Hepatocyte (in vitro differentiated cells): ENCODE results near the gene CERK. TPM values are rescaled to one million over a fixed set of nuclear protein-coding genes. Genes with fewer than 3 reads are reported as not detected.

Source experiments
- DNase-seq: peaks from one replicate; pipeline ENCODE4 v3.0.0-alpha.2; 2016; ENCODE audit warnings: low spot score
- H2AFZ ChIP-seq: fragments of 200-600 bp; sonication (generic); 2 replicates; pipeline ENCODE4 v1.6.0; 2016; ENCODE audit warnings: antibody characterized with exemption, mild to moderate bottlenecking
- H3K27ac ChIP-seq: fragments of 200-600 bp; sonication (generic); 2 replicates; pipeline ENCODE4 v1.5.1; 2016; ENCODE audit warnings: mild to moderate bottlenecking
- H3K27me3 ChIP-seq: fragments of 200-600 bp; sonication (generic); 2 replicates; pipeline ENCODE4 v1.6.1; 2016
- H3K36me3 ChIP-seq: fragments of 200-600 bp; sonication (generic); replicated peaks from 2 replicates; pipeline ENCODE4 v1.5.1; 2016; ENCODE audit warnings: low read depth; ENCODE audit not compliant: insufficient read depth
- H3K4me1 ChIP-seq: fragments of 200-600 bp; sonication (generic); 2 replicates; pipeline ENCODE4 v1.5.1; 2016; ENCODE audit warnings: mild to moderate bottlenecking, moderate library complexity; ENCODE audit not compliant: insufficient read depth
- H3K4me2 ChIP-seq: fragments of 200-600 bp; sonication (generic); 2 replicates; pipeline ENCODE4 v1.6.0; 2016
- H3K4me3 ChIP-seq: fragments of 200-600 bp; sonication (generic); 2 replicates; pipeline ENCODE4 v1.5.1; 2016; ENCODE audit warnings: mild to moderate bottlenecking
- H3K79me2 ChIP-seq: fragments of 200-600 bp; sonication (generic); 2 replicates; pipeline ENCODE4 v1.6.0; 2017; ENCODE audit warnings: mild to moderate bottlenecking
- H3K9me2 ChIP-seq: fragments of 200-600 bp; sonication (generic); replicated peaks from 2 replicates; pipeline ENCODE4 v1.6.0; 2017; ENCODE audit warnings: mild to moderate bottlenecking; ENCODE audit not compliant: insufficient read depth
- H3K9me3 ChIP-seq: fragments of 200-600 bp; sonication (generic); 2 replicates; pipeline ENCODE4 v1.5.1; 2016; ENCODE audit warnings: low read depth, mild to moderate bottlenecking
- H4K20me1 ChIP-seq: fragments of 200-600 bp; sonication (generic); 2 replicates; pipeline ENCODE4 v1.6.0; 2016; ENCODE audit warnings: mild to moderate bottlenecking; ENCODE audit not compliant: insufficient read depth, poor library complexity, severe bottlenecking
- CTCF ChIP-seq: fragments of 200-600 bp; sonication (generic); IDR thresholded peaks from 2 replicates; pipeline ENCODE4 v1.5.1; 2016; ENCODE audit warnings: antibody characterized with exemption, mild to moderate bottlenecking; ENCODE audit not compliant: poor library complexity
- EZH2 ChIP-seq: fragments of 200-600 bp; sonication (generic); IDR thresholded peaks from 2 replicates; pipeline ENCODE4 v1.6.1; 2016; ENCODE audit warnings: antibody characterized with exemption, mild to moderate bottlenecking, borderline replicate concordance
- EZH2phosphoT487 ChIP-seq: fragments of 200-600 bp; sonication (generic); IDR thresholded peaks from one replicate; pipeline ENCODE4 v1.6.1; 2018; ENCODE audit warnings: antibody characterized with exemption, mild to moderate bottlenecking, low read depth, moderate library complexity; ENCODE audit not compliant: unreplicated experiment, severe bottlenecking
- WGBS: methylation state at CpG from one replicate; pipeline ENCODE4 v1.1.6; 2016; ENCODE audit warnings: low lambda C conversion rate; ENCODE audit errors: missing lambda C conversion rate; 5-methylcytosine and 5-hydroxymethylcytosine counted together
- polyA plus RNA-seq: library from polyadenylated mRNA; unstranded; fragments of >200 nt; fragmentation: Nextera tagmentation; extraction: Ambion mirVana; gene quantifications from 2 replicates; pipeline ENCODE4 v1.2.1, GENCODE V29; 2016
- total RNA-seq: library from RNA; depleted of rRNA; stranded (reverse); fragments of >200 nt; gene quantifications from 2 replicates; pipeline ENCODE4 v1.2.3, GENCODE V29; 2014

CERK gene
- total and polyA plus RNA-seq, 2 experiments from 2014 or later = 38.6 to 59.0 TPM

GRCh38 chr22:46774253-46774979, 36.4 kb upstream of the CERK start:
- TF ChIP-seq EZH2phosphoT487 (no peak), CTCF (no peak), EZH2 (no peak)
- Histone ChIP-seq H3K4me1 (peaks cover 26% of the 10 kb centered on the region), H3K9me3 (no peaks in the 10 kb centered on the region), H3K9me2 (no peaks in the 10 kb centered on the region), H3K27me3 (no peaks in the 10 kb centered on the region), H3K27ac (peak overlapping the region; percentile 95), H2AFZ (no peak overlapping the region), H3K36me3 (no peaks in the 10 kb centered on the region), H4K20me1 (peaks cover 9% of the 10 kb centered on the region), H3K79me2 (peaks cover 59% of the 10 kb centered on the region), H3K4me3 (no peak overlapping the region), H3K4me2 (peak overlapping the region; percentile 62)
- DNase-seq = no peak
- 81% methylated on average over 20 of the region's 24 CpGs for WGBS

- WGBS = 94% methylated on average over 10 of the region's 10 CpGs
- no peak for TF ChIP-seq EZH2
- no peak for TF ChIP-seq CTCF
- TF ChIP-seq EZH2phosphoT487 = no peak
- H3K4me2 ChIP-seq = no peak overlapping the region
- peaks cover 26% of the 10 kb centered on the region for H3K4me1 ChIP-seq
- no peak overlapping the region for H3K4me3 ChIP-seq
- H3K79me2 ChIP-seq = peaks cover 55% of the 10 kb centered on the region
- no peak overlapping the region for H2AFZ ChIP-seq
- H4K20me1 ChIP-seq = peaks cover 4% of the 10 kb centered on the region
- H3K27me3 ChIP-seq = no peaks in the 10 kb centered on the region
- no peaks in the 10 kb centered on the region for H3K9me2 ChIP-seq
- no peaks in the 10 kb centered on the region for H3K36me3 ChIP-seq
- H3K27ac ChIP-seq = peak overlapping the region; percentile 88
- H3K9me3 ChIP-seq = no peaks in the 10 kb centered on the region
- DNase-seq = no peak
Measured at GRCh38 chr22:46773076-46773475, 35.0 kb upstream of the CERK start.

GRCh38 chr22:46770726-46771125, 32.7 kb upstream of the CERK start:
- no peak overlapping the region for H3K4me3 ChIP-seq
- no peaks in the 10 kb centered on the region for H3K36me3 ChIP-seq
- no peak overlapping the region for H2AFZ ChIP-seq
- no peak for DNase-seq
- TF ChIP-seq EZH2 = no peak
- TF ChIP-seq EZH2phosphoT487 = no peak
- no peak for TF ChIP-seq CTCF
- no peaks in the 10 kb centered on the region for H3K9me3 ChIP-seq
- no peak overlapping the region for H3K27ac ChIP-seq
- 95% methylated on average over 9 of the region's 9 CpGs for WGBS
- no peaks in the 10 kb centered on the region for H3K9me2 ChIP-seq
- H3K79me2 ChIP-seq = peaks cover 53% of the 10 kb centered on the region
- H3K27me3 ChIP-seq = no peaks in the 10 kb centered on the region
- no peaks in the 10 kb centered on the region for H4K20me1 ChIP-seq
- peaks cover 16% of the 10 kb centered on the region for H3K4me1 ChIP-seq
- no peak overlapping the region for H3K4me2 ChIP-seq
